Testis (tissue), 3 donors: ENCODE measurements around the gene ARL3. TPM values are rescaled to one million over a fixed set of nuclear protein-coding genes. Genes with fewer than 3 reads are reported as not detected.

Experiments
- DNase-seq: peaks from one replicate; pipeline ENCODE4 v3.0.0-alpha.2; 2019
- H3K27ac ChIP-seq, 2 donors: fragments of 200-600 bp; sonication (generic); one replicate each; pipeline ENCODE4 v1.5.1; 2019
- H3K27me3 ChIP-seq: fragments of 200-600 bp; sonication (generic); one replicate; pipeline ENCODE4 v1.5.1; 2019
- H3K36me3 ChIP-seq: fragments of 200-600 bp; sonication (generic); one replicate; pipeline ENCODE4 v1.5.1; 2017; ENCODE audit warnings: low read depth; ENCODE audit errors: missing control alignments
- H3K4me1 ChIP-seq: fragments of 200-600 bp; sonication (generic); one replicate; pipeline ENCODE4 v1.5.1; 2019
- H3K4me3 ChIP-seq, 2 donors: fragments of 200-600 bp; sonication (generic); one replicate each; pipeline ENCODE4 v1.5.1; 2017 to 2019
- H3K9me3 ChIP-seq: fragments of 200-600 bp; sonication (generic); one replicate; pipeline ENCODE4 v1.5.1; 2017
- POLR2A ChIP-seq: fragments of 450-650 bp; IDR thresholded peaks from one replicate; pipeline ENCODE4 v1.6.1; 2017; ENCODE audit warnings: antibody characterized with exemption, mild to moderate bottlenecking, moderate library complexity
- WGBS, 2 donors: methylation state at CpG; one replicate each; pipeline ENCODE4 v1.1.5; 2018; 5-methylcytosine and 5-hydroxymethylcytosine counted together
- intact Hi-C: fragments of 100-400 bp; cut with DNase I; formaldehyde crosslinking; loops from one replicate; pipeline ENCODE4 v1.15.1; 2023; ENCODE audit warnings: low total_unique reads
- polyA plus RNA-seq: library from polyadenylated mRNA; stranded (reverse); fragments of 350-450 nt; fragmentation: Illumina TruSeq; extraction: RNeasy Lipid Tissue Mini Kit (QIAGEN cat#74804); gene quantifications from one replicate; pipeline ENCODE4 v1.2.3, GENCODE V29; 2014; ENCODE audit warnings: low read depth, low replicate concordance; ENCODE audit not compliant: insufficient read depth
- total RNA-seq, 2 donors: library from RNA; depleted of rRNA; stranded (reverse); fragments of >200 nt; gene quantifications; one replicate each; pipeline ENCODE4 v1.2.3, GENCODE V29; 2016
- TF ChIP-seq, protein P1 (sequence below), 3 experiments: fragments of 450-650 bp in 2 of 3; fragments of 200-600 bp in 1 of 3; sonication (generic) in 1 of 3; IDR thresholded peaks; one replicate each; pipeline ENCODE4 v1.5.1; 2016 to 2019; ENCODE audit warnings: antibody characterized with exemption in 3 of 3, mild to moderate bottlenecking in 2 of 3, moderate library complexity in 1 of 3

The ARL3 gene
- total and polyA plus RNA-seq, 3 donors from 2014 or later: 10.8 to 25.2 (median 10.9) TPM

- no peak for DNase-seq
- Histone ChIP-seq H3K4me3 (no peak overlapping the region), H3K9me3 (no peaks in the 10 kb centered on the region), H3K27ac (peak overlapping the region in 1 of 2 donors; percentile 21), H3K27me3 (no peaks in the 10 kb centered on the region), H3K36me3 (no peaks in the 10 kb centered on the region), H3K4me1 (peaks cover 68% of the 10 kb centered on the region)
- TF ChIP-seq, protein P1, sequence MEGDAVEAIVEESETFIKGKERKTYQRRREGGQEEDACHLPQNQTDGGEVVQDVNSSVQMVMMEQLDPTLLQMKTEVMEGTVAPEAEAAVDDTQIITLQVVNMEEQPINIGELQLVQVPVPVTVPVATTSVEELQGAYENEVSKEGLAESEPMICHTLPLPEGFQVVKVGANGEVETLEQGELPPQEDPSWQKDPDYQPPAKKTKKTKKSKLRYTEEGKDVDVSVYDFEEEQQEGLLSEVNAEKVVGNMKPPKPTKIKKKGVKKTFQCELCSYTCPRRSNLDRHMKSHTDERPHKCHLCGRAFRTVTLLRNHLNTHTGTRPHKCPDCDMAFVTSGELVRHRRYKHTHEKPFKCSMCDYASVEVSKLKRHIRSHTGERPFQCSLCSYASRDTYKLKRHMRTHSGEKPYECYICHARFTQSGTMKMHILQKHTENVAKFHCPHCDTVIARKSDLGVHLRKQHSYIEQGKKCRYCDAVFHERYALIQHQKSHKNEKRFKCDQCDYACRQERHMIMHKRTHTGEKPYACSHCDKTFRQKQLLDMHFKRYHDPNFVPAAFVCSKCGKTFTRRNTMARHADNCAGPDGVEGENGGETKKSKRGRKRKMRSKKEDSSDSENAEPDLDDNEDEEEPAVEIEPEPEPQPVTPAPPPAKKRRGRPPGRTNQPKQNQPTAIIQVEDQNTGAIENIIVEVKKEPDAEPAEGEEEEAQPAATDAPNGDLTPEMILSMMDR (IDR thresholded peaks at IDR 0.05): no peak
- no peak for TF ChIP-seq POLR2A
- 37 to 43% methylated on average over 14 to 25 of the region's 25 CpGs for WGBS, 2 donors
- intact Hi-C loops: loop anchor here (10.0 kb wide), 1 partner anchor 144 kb away; the partner anchor contains the start of genes ACTR1A and SUFU
Measured at GRCh38 chr10:102648889-102649796, 65.1 kb downstream of the ARL3 start.

GRCh38 chr10:102648269-102648888 lies 65.8 kb downstream of the ARL3 start:
- Histone ChIP-seq H3K4me1 (peaks cover 67% of the 10 kb centered on the region), H3K4me3 (no peak overlapping the region), H3K9me3 (no peaks in the 10 kb centered on the region), H3K36me3 (no peaks in the 10 kb centered on the region), H3K27ac (peak overlapping the region in 1 of 2 donors; percentile 8), H3K27me3 (no peaks in the 10 kb centered on the region)
- WGBS, 2 donors: 36 to 58% methylated on average over 3 to 12 of the region's 12 CpGs
- DNase-seq: no peak
- intact Hi-C loops: loop anchor here (10.0 kb wide), 1 partner anchor 144 kb away; the partner anchor contains the start of genes ACTR1A and SUFU
- no peak for TF ChIP-seq POLR2A
- TF ChIP-seq, protein P1 (IDR thresholded peaks at IDR 0.05): no peak

DNA sequence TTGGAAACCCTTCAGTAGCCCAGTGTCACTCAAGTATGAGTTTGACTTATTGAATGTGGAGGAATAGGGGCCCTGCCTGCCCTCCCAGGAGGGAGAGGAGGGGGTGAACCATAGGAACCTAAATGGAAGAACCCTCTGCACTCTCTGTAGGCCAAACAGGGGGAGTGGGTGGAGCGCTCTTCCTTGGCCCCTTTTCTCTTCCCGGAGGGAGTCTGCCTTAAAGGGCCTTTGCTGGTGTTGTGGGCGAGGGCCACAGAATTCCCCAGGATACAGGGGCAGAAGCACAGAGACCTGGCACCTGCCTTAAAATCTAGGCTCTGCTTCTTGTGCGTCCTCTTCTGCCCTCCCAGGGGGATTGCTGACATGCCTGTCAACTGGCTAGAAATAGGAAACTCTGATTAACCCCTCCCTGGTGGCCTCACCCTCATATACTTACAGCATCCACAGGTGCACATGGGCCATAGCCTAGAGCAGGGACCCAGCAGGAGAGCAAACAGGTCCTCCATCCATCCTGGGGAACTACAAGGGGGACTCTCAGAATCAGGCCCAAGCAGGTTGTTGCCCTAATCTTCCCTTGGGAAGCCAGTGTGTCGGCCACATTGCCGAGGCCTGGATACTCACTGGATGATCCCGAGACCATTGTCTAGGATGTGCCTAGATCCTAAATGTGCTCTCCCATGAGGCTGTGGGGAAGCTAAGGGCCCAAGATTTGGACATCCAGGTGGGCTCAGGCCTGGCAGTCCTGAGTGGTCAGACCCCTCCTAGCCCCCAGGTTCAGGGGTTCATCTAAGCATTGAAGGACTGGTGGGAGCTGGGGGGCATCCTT lies 66.5 kb downstream of the ARL3 start:
- no peak for DNase-seq
- Histone ChIP-seq H3K4me1 (peaks cover 60% of the 10 kb centered on the region), H3K4me3 (peak overlapping the region in 1 of 2 donors; percentile 81), H3K27me3 (no peaks in the 10 kb centered on the region), H3K9me3 (no peaks in the 10 kb centered on the region), H3K27ac (peak overlapping the region; percentile 7 to 8), H3K36me3 (no peaks in the 10 kb centered on the region)
- TF ChIP-seq POLR2A: no peak
- TF ChIP-seq, protein P1 (IDR thresholded peaks at IDR 0.05): no peak
- intact Hi-C loops: loop anchor here (10.0 kb wide), 1 partner anchor 143 kb away; the partner anchor contains the start of genes ACTR1A and SUFU
- WGBS, 2 donors: 39 to 50% methylated on average over 4 to 7 of the region's 7 CpGs

DNA sequence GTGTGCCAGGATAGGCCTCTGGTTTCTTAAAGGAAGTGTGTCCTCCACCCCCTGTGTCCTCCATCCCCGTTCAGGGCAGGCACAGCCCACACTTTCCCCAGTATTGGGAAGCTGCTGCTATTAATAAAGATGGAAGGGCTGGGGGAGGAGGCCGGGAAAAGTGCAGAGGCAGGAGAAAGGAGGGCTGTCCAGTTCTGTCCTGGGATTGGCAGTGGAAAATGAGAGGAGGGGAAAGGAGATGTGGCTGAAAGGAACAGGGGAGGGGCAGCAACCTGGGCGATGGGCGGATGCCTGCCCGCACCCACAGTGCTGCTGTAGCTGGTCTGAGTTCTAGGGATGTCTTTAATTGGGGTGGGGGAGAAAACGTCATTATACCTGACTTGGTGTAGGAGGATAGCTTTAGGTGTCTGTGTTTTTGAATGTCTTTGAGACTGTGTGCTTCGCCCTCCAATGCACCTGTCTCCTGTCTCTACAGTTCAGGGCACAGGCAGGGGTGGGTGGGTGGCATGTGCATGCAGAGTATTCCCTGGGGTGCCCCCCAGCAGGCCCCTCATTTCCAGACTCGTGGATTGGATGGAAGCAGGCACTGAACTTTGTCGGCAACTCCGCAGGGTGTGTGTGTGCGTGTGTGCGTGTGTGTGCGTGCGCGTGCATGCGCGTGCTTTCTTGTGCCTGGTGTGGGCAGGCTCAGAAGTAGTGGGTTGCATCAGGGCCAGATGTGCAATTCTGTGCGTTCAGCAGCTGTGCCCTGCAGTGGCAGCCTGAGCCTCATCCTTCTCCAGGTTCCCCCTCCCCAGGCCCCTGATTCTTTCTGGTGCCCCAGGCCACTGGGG lies 67.4 kb downstream of the ARL3 start:
- peaks cover 52% of the 10 kb centered on the region for H3K4me1 ChIP-seq
- H3K27ac ChIP-seq: peak overlapping the region; percentile 96 to 99
- TF ChIP-seq POLR2A: no peak
- TF ChIP-seq, protein P1 (IDR thresholded peaks at IDR 0.05): no peak
- peak; percentile 82 for DNase-seq
- intact Hi-C loops: loop anchor here (10.0 kb wide), 1 partner anchor 142 kb away; the partner anchor contains the start of genes ACTR1A and SUFU
- 21 to 41% methylated on average over 10 to 18 of the region's 18 CpGs for WGBS, 2 donors
- peak overlapping the region; percentile 79 to 81 for H3K4me3 ChIP-seq
- H3K27me3 ChIP-seq: no peaks in the 10 kb centered on the region
- no peaks in the 10 kb centered on the region for H3K9me3 ChIP-seq
- H3K36me3 ChIP-seq: no peaks in the 10 kb centered on the region
